ENCODE results near the gene MAMLD1.

MAMLD1 gene

DNA sequence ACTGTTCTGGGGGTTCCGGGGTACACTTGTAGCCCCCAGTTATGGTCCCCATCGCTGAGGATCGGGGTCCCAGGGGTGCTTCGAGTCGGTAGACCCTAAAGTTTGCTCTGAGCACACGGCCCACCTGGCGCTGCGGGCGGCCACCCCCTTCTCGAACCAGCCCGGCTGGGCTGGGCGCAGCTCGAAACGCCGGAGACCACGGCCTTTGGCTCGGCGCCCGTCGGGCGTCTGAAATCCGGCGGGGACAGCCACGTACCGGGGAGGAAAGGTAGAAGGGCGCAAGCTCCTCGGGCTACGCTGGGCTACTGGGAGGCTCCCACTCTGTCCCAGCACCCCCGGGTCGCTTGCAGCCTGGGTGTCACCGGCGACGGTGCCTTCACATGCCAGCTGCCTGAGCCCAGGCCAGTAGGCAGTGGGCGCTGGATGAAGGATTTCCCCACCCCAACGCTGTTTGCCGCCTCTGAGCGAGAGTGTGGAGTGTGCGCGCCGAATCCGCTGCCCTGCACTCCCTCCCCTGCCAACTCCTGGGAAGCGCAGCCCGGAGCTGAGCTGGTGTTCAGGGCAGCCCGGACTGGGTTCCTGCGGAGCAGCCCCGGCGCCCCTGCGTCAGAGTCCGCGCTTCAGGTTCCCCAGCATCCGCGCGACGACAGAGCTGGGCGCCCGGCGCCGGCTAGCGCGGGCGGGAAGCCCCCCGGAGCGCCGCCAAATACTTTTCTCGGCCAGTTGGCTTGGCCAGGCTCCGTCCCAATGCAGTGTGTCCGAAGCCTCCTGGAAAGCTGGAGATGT, 637 bp downstream of the MAMLD1 start:
- Histone ChIP-seq H3K27ac (ENCODE audit: low read depth, low read length, poor library complexity, severe bottlenecking) (no peak overlapping the region), H3K4me1 (ENCODE audit: insufficient read depth, low read length, severe bottlenecking) (no peaks in the 10 kb centered on the region)
- TF ChIP-seq, protein P1, sequence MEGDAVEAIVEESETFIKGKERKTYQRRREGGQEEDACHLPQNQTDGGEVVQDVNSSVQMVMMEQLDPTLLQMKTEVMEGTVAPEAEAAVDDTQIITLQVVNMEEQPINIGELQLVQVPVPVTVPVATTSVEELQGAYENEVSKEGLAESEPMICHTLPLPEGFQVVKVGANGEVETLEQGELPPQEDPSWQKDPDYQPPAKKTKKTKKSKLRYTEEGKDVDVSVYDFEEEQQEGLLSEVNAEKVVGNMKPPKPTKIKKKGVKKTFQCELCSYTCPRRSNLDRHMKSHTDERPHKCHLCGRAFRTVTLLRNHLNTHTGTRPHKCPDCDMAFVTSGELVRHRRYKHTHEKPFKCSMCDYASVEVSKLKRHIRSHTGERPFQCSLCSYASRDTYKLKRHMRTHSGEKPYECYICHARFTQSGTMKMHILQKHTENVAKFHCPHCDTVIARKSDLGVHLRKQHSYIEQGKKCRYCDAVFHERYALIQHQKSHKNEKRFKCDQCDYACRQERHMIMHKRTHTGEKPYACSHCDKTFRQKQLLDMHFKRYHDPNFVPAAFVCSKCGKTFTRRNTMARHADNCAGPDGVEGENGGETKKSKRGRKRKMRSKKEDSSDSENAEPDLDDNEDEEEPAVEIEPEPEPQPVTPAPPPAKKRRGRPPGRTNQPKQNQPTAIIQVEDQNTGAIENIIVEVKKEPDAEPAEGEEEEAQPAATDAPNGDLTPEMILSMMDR (IDR thresholded peaks at IDR 0.05; ENCODE audit: low read length), result no peak
- TF ChIP-seq EZH2 (IDR thresholded peaks at IDR 0.05; ENCODE audit: borderline replicate concordance, low read length), result no peak

DNA sequence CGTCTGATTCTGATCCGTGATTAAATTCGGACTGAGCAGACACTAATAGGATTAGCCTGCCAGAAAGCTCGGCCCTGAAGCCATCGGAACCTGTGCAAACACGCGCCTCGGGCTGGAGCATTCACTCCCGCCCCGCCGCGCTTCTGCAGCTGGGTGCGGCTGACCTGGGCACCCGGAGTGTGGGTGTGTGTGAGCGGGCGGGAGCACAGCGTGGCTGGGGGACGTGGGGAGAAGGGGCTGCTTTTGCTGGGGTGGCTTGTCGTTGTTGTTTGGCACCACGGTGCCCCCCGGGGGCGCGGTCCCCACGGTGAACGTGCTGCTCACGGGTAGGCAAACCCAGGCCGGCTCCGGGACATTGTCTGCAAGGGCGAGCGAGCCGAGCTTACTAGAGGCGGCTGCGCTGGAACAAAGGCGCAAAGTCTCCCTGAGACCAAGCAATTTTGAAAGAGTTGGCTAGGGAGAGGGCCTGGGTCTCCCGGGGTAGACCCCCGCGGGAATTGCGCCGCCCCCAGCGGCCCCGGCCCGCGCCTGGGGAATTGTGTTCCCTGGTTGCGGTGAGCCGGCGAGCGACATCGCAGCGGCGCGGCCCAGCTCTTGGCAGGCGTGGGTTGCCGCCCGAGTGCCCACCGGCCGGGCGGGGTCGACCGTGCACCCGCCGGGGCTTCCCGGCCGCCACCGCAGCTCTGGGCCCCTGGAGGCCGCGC, 1.4 kb downstream of the MAMLD1 start:
- no peaks in the 10 kb centered on the region for H3K9me3 ChIP-seq (ENCODE audit: low read length)
- H3K9ac ChIP-seq (ENCODE audit: low read length), result no peak overlapping the region
- TF ChIP-seq, protein P1 (IDR thresholded peaks at IDR 0.05; ENCODE audit: low read length), result no peak
- no peak for TF ChIP-seq EZH2 (IDR thresholded peaks at IDR 0.05; ENCODE audit: borderline replicate concordance, low read length)
- no peaks in the 10 kb centered on the region for H4K20me1 ChIP-seq (ENCODE audit: insufficient read depth, low read length)
- no peaks in the 10 kb centered on the region for H3K79me2 ChIP-seq (ENCODE audit: insufficient read depth, low read length)
- H3K27ac ChIP-seq (ENCODE audit: low read depth, low read length, poor library complexity, severe bottlenecking), result no peak overlapping the region
- no peaks in the 10 kb centered on the region for H3K4me1 ChIP-seq (ENCODE audit: insufficient read depth, low read length, severe bottlenecking)
- no peak overlapping the region for H3K4me2 ChIP-seq (ENCODE audit: low read length)
- H2AFZ ChIP-seq (ENCODE audit: low read length), result no peak overlapping the region
- no peaks in the 10 kb centered on the region for H3F3A ChIP-seq (ENCODE audit: insufficient read depth, low read length)
- H3K4me3 ChIP-seq (ENCODE audit: low read depth, low read length, poor library complexity, severe bottlenecking), result no peak overlapping the region
- no peaks in the 10 kb centered on the region for H3K36me3 ChIP-seq (ENCODE audit: insufficient read depth, low read length)
- H3K27me3 ChIP-seq (ENCODE audit: insufficient read depth, low read length), result no peaks in the 10 kb centered on the region
- H3K9me2 ChIP-seq (ENCODE audit: low read depth, low read length), result no peaks in the 10 kb centered on the region

More for the DNA sequence above, 637 bp downstream of the MAMLD1 start:
- no peaks in the 10 kb centered on the region for H3K27me3 ChIP-seq (ENCODE audit: insufficient read depth, low read length)
- H3K4me3 ChIP-seq (ENCODE audit: low read depth, low read length, poor library complexity, severe bottlenecking), result no peak overlapping the region
- H3K9ac ChIP-seq (ENCODE audit: low read length), result no peak overlapping the region
- H3K36me3 ChIP-seq (ENCODE audit: insufficient read depth, low read length), result no peaks in the 10 kb centered on the region
- H3K9me2 ChIP-seq (ENCODE audit: low read depth, low read length), result no peaks in the 10 kb centered on the region
- no peaks in the 10 kb centered on the region for H3K79me2 ChIP-seq (ENCODE audit: insufficient read depth, low read length)
- H3K9me3 ChIP-seq (ENCODE audit: low read length), result no peaks in the 10 kb centered on the region
- no peak overlapping the region for H3K4me2 ChIP-seq (ENCODE audit: low read length)
- H2AFZ ChIP-seq (ENCODE audit: low read length), result no peak overlapping the region
- no peaks in the 10 kb centered on the region for H4K20me1 ChIP-seq (ENCODE audit: insufficient read depth, low read length)
- H3F3A ChIP-seq (ENCODE audit: insufficient read depth, low read length), result no peaks in the 10 kb centered on the region

DNA sequence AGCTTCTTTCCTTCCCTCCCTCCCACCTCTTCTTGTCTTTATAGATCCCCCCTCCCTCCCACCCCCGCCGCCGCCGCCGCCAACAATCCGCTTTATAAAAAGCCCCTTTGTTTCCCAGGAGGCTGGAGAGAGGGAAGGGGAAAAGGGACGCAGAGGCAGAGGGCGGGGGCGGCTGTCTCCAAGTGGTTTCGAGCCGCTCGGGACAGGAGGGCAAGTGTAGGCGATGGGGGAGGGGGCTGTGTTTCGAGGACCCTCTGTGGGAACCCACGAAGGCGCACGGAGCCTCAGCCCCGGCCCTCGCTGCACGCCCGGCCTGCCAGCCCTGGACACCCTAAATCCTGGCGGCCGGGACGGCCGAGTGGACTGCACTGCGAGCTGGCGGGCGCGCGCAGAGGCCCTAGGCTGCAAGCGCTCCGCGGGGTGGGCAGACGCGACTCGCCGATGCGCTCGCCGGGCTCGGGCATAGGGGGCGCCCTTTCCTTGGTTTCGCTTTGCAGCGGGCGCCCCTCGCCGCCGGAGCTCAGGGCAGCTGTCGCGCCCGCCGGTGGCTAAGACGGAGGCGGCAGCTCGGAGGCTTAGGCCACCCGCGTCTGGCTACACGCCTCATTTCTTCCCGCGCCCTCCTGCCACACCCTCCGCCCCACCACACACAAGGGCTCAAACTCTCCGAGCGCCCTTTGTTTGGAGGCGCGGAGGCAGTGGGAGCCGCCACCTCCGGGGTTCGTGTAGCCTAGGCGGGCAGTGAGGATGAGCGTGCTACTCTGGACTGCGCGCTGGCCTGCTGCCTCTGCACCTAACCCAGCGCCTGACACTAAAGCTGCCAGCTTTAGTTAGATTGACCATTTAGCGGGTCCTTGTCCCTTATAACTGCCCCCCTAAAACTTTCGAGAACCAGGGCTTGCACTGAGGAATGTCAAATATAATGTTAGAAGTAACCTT, 2.2 kb downstream of the MAMLD1 start:
- Histone ChIP-seq H3K9me2 (ENCODE audit: low read depth, low read length) (no peaks in the 10 kb centered on the region), H3F3A (ENCODE audit: insufficient read depth, low read length) (no peaks in the 10 kb centered on the region), H3K27me3 (ENCODE audit: insufficient read depth, low read length) (no peaks in the 10 kb centered on the region), H3K27ac (ENCODE audit: low read depth, low read length, poor library complexity, severe bottlenecking) (no peak overlapping the region), H3K9ac (ENCODE audit: low read length) (no peak overlapping the region), H4K20me1 (ENCODE audit: insufficient read depth, low read length) (no peaks in the 10 kb centered on the region), H3K36me3 (ENCODE audit: insufficient read depth, low read length) (no peaks in the 10 kb centered on the region), H3K79me2 (ENCODE audit: insufficient read depth, low read length) (no peaks in the 10 kb centered on the region), H3K9me3 (ENCODE audit: low read length) (no peaks in the 10 kb centered on the region), H3K4me1 (ENCODE audit: insufficient read depth, low read length, severe bottlenecking) (no peaks in the 10 kb centered on the region), H3K4me2 (ENCODE audit: low read length) (peak overlapping the region; percentile 12; the same call in 1 of the 2 replicates), H3K4me3 (ENCODE audit: low read depth, low read length, poor library complexity, severe bottlenecking) (peak overlapping the region; percentile 33), H2AFZ (ENCODE audit: low read length) (no peak overlapping the region)
- TF ChIP-seq, protein P1 (IDR thresholded peaks at IDR 0.05; ENCODE audit: low read length), result peak; percentile 14; the same call in 1 of the 2 replicates
- no peak for TF ChIP-seq EZH2 (IDR thresholded peaks at IDR 0.05; ENCODE audit: borderline replicate concordance, low read length)

All from OCI-LY1 (cell line).